ENCODE results near the gene LRRC61. TPM values are rescaled to one million over a fixed set of nuclear protein-coding genes. Genes with fewer than 3 reads are reported as not detected.

The LRRC61 gene
- total RNA-seq, 1 experiment from 2014 or later, result 48.1 TPM

- intact Hi-C loops (cut with micrococcal nuclease; ENCODE audit: unreplicated experiment), result no loop called here
- H3K4me1 ChIP-seq (ENCODE audit: insufficient read depth, low read length, poor library complexity, severe bottlenecking), result peaks cover 28% of the 10 kb centered on the region
- POLR2A ChIA-PET (ENCODE audit: low non-redundant PET), result no interaction called here
- H3K9me3 ChIP-seq (ENCODE audit: low read depth, low read length, poor library complexity, severe bottlenecking), result no peaks in the 10 kb centered on the region
- CTCF ChIA-PET, result no interaction called here
- no peak for DNase-seq (ENCODE audit: low spot score)
- TF ChIP-seq CTCF (conservative IDR thresholded peaks at IDR 0.05; ENCODE audit: low read depth, low read length) (no peak), EZH2 (IDR thresholded peaks at IDR 0.05; ENCODE audit: borderline replicate concordance, low read depth, low read length, poor library complexity, severe bottlenecking) (no peak)
- no peak overlapping the region for H3K4me3 ChIP-seq (ENCODE audit: low read depth, low read length, poor library complexity, severe bottlenecking)
- peaks cover 28% of the 10 kb centered on the region for H3K36me3 ChIP-seq (ENCODE audit: insufficient read depth, low read length, poor library complexity, severe bottlenecking)
- no peak overlapping the region for H3K27ac ChIP-seq (ENCODE audit: low read depth, low read length, poor library complexity, severe bottlenecking)
- H3K27me3 ChIP-seq (replicated peaks; ENCODE audit: insufficient read depth, low read depth, low read length, poor library complexity), result no peaks in the 10 kb centered on the region
- no TSS peak for BruUV-seq (replicated peaks)
Measured at GRCh38 chr7:150372271-150373048, 49.3 kb downstream of the LRRC61 start.

GRCh38 chr7:150373049-150373801 lies 50.1 kb downstream of the LRRC61 start:
- H3K27me3 ChIP-seq (replicated peaks; ENCODE audit: insufficient read depth, low read depth, low read length, poor library complexity), result no peaks in the 10 kb centered on the region
- POLR2A ChIA-PET (ENCODE audit: low non-redundant PET), result no interaction called here
- no peak overlapping the region for H3K4me3 ChIP-seq (ENCODE audit: low read depth, low read length, poor library complexity, severe bottlenecking)
- no peak overlapping the region for H3K27ac ChIP-seq (ENCODE audit: low read depth, low read length, poor library complexity, severe bottlenecking)
- TF ChIP-seq EZH2 (IDR thresholded peaks at IDR 0.05; ENCODE audit: borderline replicate concordance, low read depth, low read length, poor library complexity, severe bottlenecking) (no peak), CTCF (conservative IDR thresholded peaks at IDR 0.05; ENCODE audit: low read depth, low read length) (no peak)
- intact Hi-C loops (cut with micrococcal nuclease; ENCODE audit: unreplicated experiment), result no loop called here
- TSS peak; percentile 9 for BruUV-seq (replicated peaks)
- no peaks in the 10 kb centered on the region for H3K9me3 ChIP-seq (ENCODE audit: low read depth, low read length, poor library complexity, severe bottlenecking)
- H3K4me1 ChIP-seq (ENCODE audit: insufficient read depth, low read length, poor library complexity, severe bottlenecking), result peaks cover 27% of the 10 kb centered on the region
- H3K36me3 ChIP-seq (ENCODE audit: insufficient read depth, low read length, poor library complexity, severe bottlenecking), result peaks cover 28% of the 10 kb centered on the region
- CTCF ChIA-PET, result no interaction called here
- no peak for DNase-seq (ENCODE audit: low spot score)

- Histone ChIP-seq H3K9me3 (ENCODE audit: low read depth, low read length, poor library complexity, severe bottlenecking) (no peaks in the 10 kb centered on the region), H3K4me1 (ENCODE audit: insufficient read depth, low read length, poor library complexity, severe bottlenecking) (peaks cover 30% of the 10 kb centered on the region), H3K36me3 (ENCODE audit: insufficient read depth, low read length, poor library complexity, severe bottlenecking) (peaks cover 28% of the 10 kb centered on the region), H3K27ac (ENCODE audit: low read depth, low read length, poor library complexity, severe bottlenecking) (no peak overlapping the region), H3K4me3 (ENCODE audit: low read depth, low read length, poor library complexity, severe bottlenecking) (no peak overlapping the region), H3K27me3 (replicated peaks; ENCODE audit: insufficient read depth, low read depth, low read length, poor library complexity) (no peaks in the 10 kb centered on the region)
- no peak for DNase-seq (ENCODE audit: low spot score)
- POLR2A ChIA-PET (ENCODE audit: low non-redundant PET), result no interaction called here
- CTCF ChIA-PET, result no interaction called here
- intact Hi-C loops (cut with micrococcal nuclease; ENCODE audit: unreplicated experiment), result no loop called here
- no TSS peak for BruUV-seq (replicated peaks)
- TF ChIP-seq EZH2 (IDR thresholded peaks at IDR 0.05; ENCODE audit: borderline replicate concordance, low read depth, low read length, poor library complexity, severe bottlenecking), result no peak
- TF ChIP-seq CTCF (conservative IDR thresholded peaks at IDR 0.05; ENCODE audit: low read depth, low read length), result no peak
Measured at GRCh38 chr7:150374026-150374425, 50.9 kb downstream of the LRRC61 start.
